CD4-positive, alpha-beta T cell treated with Interleukin-15 for 1 hour (primary cell): ENCODE measurements around the gene MYRFL.
"Not testable (repeated sequence)": the region's sequence is repeated elsewhere in the genome, so short reads cannot be mapped to it uniquely, and the experiment has no call there.

Source experiments
- DNase-seq: peaks from one replicate; pipeline ENCODE4 v3.0.0-alpha.2; 2020

The MYRFL gene

GRCh38 chr12:69844416-69844815 lies 19.4 kb downstream of the MYRFL start:
- no peak for DNase-seq

GRCh38 chr12:69844836-69845235 lies 19.8 kb downstream of the MYRFL start:
- no peak for DNase-seq

- no peak for DNase-seq
Observed at GRCh38 chr12:69846976-69847375, 21.9 kb downstream of the MYRFL start.

GRCh38 chr12:69851976-69852375 lies 26.9 kb downstream of the MYRFL start:
- no peak for DNase-seq

- not testable (repeated sequence) for DNase-seq
Observed at GRCh38 chr12:69853176-69853961, 28.3 kb downstream of the MYRFL start.

GRCh38 chr12:69866698-69867097 lies 41.7 kb downstream of the MYRFL start:
- no peak for DNase-seq

GRCh38 chr12:69868695-69869094 lies 43.7 kb downstream of the MYRFL start:
- DNase-seq, result no peak

GRCh38 chr12:69872804-69873203 lies 47.8 kb downstream of the MYRFL start:
- no peak for DNase-seq

- no peak for DNase-seq
Observed at GRCh38 chr12:69873429-69873828, 48.4 kb downstream of the MYRFL start.

- DNase-seq, result no peak
Observed at GRCh38 chr12:69874606-69875005, 49.6 kb downstream of the MYRFL start.

GRCh38 chr12:69875416-69875935 lies 50.4 kb downstream of the MYRFL start:
- DNase-seq, result no peak

GRCh38 chr12:69879007-69879960 lies 54.3 kb downstream of the MYRFL start:
- peak; percentile 52 for DNase-seq

GRCh38 chr12:69880571-69880970 lies 55.5 kb downstream of the MYRFL start:
- no peak for DNase-seq

- no peak for DNase-seq
Observed at GRCh38 chr12:69881771-69882170, 56.7 kb downstream of the MYRFL start.

- DNase-seq, result no peak
Observed at GRCh38 chr12:69884386-69884785, 59.4 kb downstream of the MYRFL start.

- no peak for DNase-seq
Observed at GRCh38 chr12:69885658-69886057, 60.6 kb downstream of the MYRFL start.

- DNase-seq, result no peak
Observed at GRCh38 chr12:69886109-69886508, 61.1 kb downstream of the MYRFL start.

GRCh38 chr12:69886715-69887114 lies 61.7 kb downstream of the MYRFL start:
- no peak for DNase-seq

GRCh38 chr12:69888901-69889300 lies 63.9 kb downstream of the MYRFL start:
- DNase-seq, result no peak

- DNase-seq, result no peak
Observed at GRCh38 chr12:69894800-69895383, 69.9 kb downstream of the MYRFL start.

- no peak for DNase-seq
Observed at GRCh38 chr12:69896653-69897381, 71.8 kb downstream of the MYRFL start.

GRCh38 chr12:69897744-69898143 lies 72.7 kb downstream of the MYRFL start:
- DNase-seq, result no peak

- DNase-seq, result no peak
Observed at GRCh38 chr12:69898236-69898635, 73.2 kb downstream of the MYRFL start.
